H1 (cell line): Measurements from ENCODE around the gene P2RX6. TPM values are rescaled to one million over a fixed set of nuclear protein-coding genes. Genes with fewer than 3 reads are reported as not detected.

Source experiments
- CTCF ChIA-PET: fragments of 300-600 bp; sonication (Branson Sonifier 250); formaldehyde crosslinking; loops from one replicate; lab custom pipeline; 2021; ENCODE audit not compliant: partially characterized antibody; lab: Charles Lee
- POLR2A ChIA-PET: fragments of 300-600 bp; sonication (Branson Sonifier 250); formaldehyde crosslinking; loops from one replicate; lab custom pipeline; 2021; ENCODE audit warnings: inconsistent platforms; ENCODE audit not compliant: partially characterized antibody; lab: Charles Lee
- DNase-seq, 2 experiments: peaks; one replicate each; pipeline versions ENCODE4 v3.0.0 to v3.0.0-alpha.2; 2010 to 2022; ENCODE audit warnings: low spot score in 2 of 2, low read depth in 1 of 2, mixed read lengths in 1 of 2
- FAIRE-seq: peaks from 2 replicates; lab custom pipeline; 2011; peaks lifted over from hg19 to GRCh38; lab: Jason Lieb, UNC
- H2AFZ ChIP-seq: 2 replicates; pipeline ENCODE4 v1.8.1; 2012; ENCODE audit warnings: low read length, inconsistent platforms
- H2AK5ac ChIP-seq: 2 replicates; pipeline ENCODE4 v1.6.1; 2013; ENCODE audit warnings: low read depth, low read length
- H2BK120ac ChIP-seq: replicated peaks from 2 replicates; pipeline ENCODE3; 2013; ENCODE audit warnings: low read depth, low read length, inconsistent platforms
- H2BK12ac ChIP-seq: 2 replicates; pipeline ENCODE4 v1.6.1; 2013; ENCODE audit warnings: low read depth, low read length
- H2BK15ac ChIP-seq: 2 replicates; pipeline ENCODE4 v1.6.1; 2013; ENCODE audit warnings: low read length
- H2BK20ac ChIP-seq: 2 replicates; pipeline ENCODE4 v1.6.1; 2013; ENCODE audit warnings: low read length
- H2BK5ac ChIP-seq: 2 replicates; pipeline ENCODE4 v1.6.1; 2013; ENCODE audit warnings: low read depth, low read length
- H3K14ac ChIP-seq: 2 replicates; pipeline ENCODE4 v1.6.1; 2013; ENCODE audit warnings: inconsistent platforms; ENCODE audit not compliant: insufficient read length
- H3K18ac ChIP-seq: 2 replicates; pipeline ENCODE4 v1.6.1; 2013; ENCODE audit warnings: low read length; ENCODE audit errors: extremely low read depth
- H3K23ac ChIP-seq: 2 replicates; pipeline ENCODE4 v1.6.1; 2013; ENCODE audit warnings: inconsistent platforms; ENCODE audit not compliant: insufficient read length
- H3K23me2 ChIP-seq: 2 replicates; pipeline ENCODE4 v1.6.1; 2013; ENCODE audit warnings: low read depth, low read length
- H3K27ac ChIP-seq: 2 replicates; pipeline ENCODE4 v1.6.1; 2011; ENCODE audit warnings: low read depth, low read length, inconsistent platforms
- H3K27me3 ChIP-seq, 4 experiments: replicated peaks in 1 of 4; 1 replicate in 1 of 4; 2 replicates in 3 of 4; pipeline versions ENCODE4 v1.6.1 to v1.8.1; 2011 to 2013; ENCODE audit warnings: low read length in 3 of 4, mild to moderate bottlenecking in 3 of 4, inconsistent platforms in 2 of 4, mixed read lengths in 2 of 4, moderate library complexity in 1 of 4; ENCODE audit not compliant: control insufficient read depth in 3 of 4, insufficient read depth in 3 of 4; ENCODE audit errors: extremely low read depth in 1 of 4
- H3K36me3 ChIP-seq, 4 experiments: 2 replicates each; pipeline versions ENCODE4 v1.6.1 to v1.8.1; 2011 to 2013; ENCODE audit warnings: mild to moderate bottlenecking in 4 of 4, low read length in 3 of 4, moderate library complexity in 2 of 4, control low read depth in 1 of 4, inconsistent platforms in 1 of 4; ENCODE audit not compliant: insufficient read depth in 4 of 4, control insufficient read depth in 2 of 4
- H3K4ac ChIP-seq: replicated peaks from 2 replicates; pipeline ENCODE3; 2013; ENCODE audit warnings: low read length, low read depth, mixed read lengths, inconsistent platforms; ENCODE audit not compliant: insufficient read length
- H3K4me1 ChIP-seq, 4 experiments: replicated peaks in 1 of 4; 1 replicate in 1 of 4; 2 replicates in 3 of 4; pipeline versions ENCODE4 v1.6.1 to v1.8.1; 2011 to 2013; ENCODE audit warnings: low read length in 3 of 4, inconsistent platforms in 2 of 4, mixed read lengths in 1 of 4; ENCODE audit not compliant: insufficient read depth in 4 of 4, control insufficient read depth in 3 of 4
- H3K4me2 ChIP-seq, 2 experiments: 2 replicates each; pipeline versions ENCODE4 v1.6.1 to v1.8.1; 2011 to 2013; ENCODE audit warnings: low read depth in 2 of 2, low read length in 2 of 2, control low read depth in 1 of 2, inconsistent platforms in 1 of 2, mild to moderate bottlenecking in 1 of 2; ENCODE audit not compliant: insufficient read depth in 1 of 2
- H3K4me3 ChIP-seq, 4 experiments: fragments of 200-600, 300-600 bp in 1 of 4; sonication (generic), shearing (Covaris generic), sonication (Bioruptor Twin) in 1 of 4; 2 replicates each; pipeline versions ENCODE4 v1.5.1 to v1.8.1; 2011 to 2016; ENCODE audit warnings: low read length in 4 of 4, low read depth in 3 of 4, control low read depth in 2 of 4, inconsistent platforms in 2 of 4, mild to moderate bottlenecking in 2 of 4, mixed read lengths in 1 of 4, moderate library complexity in 1 of 4; ENCODE audit not compliant: insufficient read depth in 2 of 4; ENCODE audit errors: extremely low read depth in 1 of 4
- H3K56ac ChIP-seq: replicated peaks from 2 replicates; pipeline ENCODE3; 2013; ENCODE audit warnings: low read depth, mild to moderate bottlenecking, mixed read lengths, low read length, inconsistent platforms; ENCODE audit not compliant: insufficient read length
- H3K79me1 ChIP-seq: 2 replicates; pipeline ENCODE4 v1.6.1; 2013; ENCODE audit warnings: low read depth, low read length, control low read depth
- H3K79me2 ChIP-seq, 2 experiments: 2 replicates each; pipeline versions ENCODE4 v1.6.1 to v1.8.1; 2012 to 2013; ENCODE audit warnings: low read length in 2 of 2, mild to moderate bottlenecking in 2 of 2, inconsistent platforms in 1 of 2; ENCODE audit not compliant: insufficient read depth in 2 of 2, control insufficient read depth in 1 of 2
- H3K9ac ChIP-seq, 4 experiments: replicated peaks in 1 of 4; 1 replicate in 1 of 4; 2 replicates in 3 of 4; pipeline versions ENCODE4 v1.6.1 to v1.8.1; 2011 to 2013; ENCODE audit warnings: low read depth in 3 of 4, low read length in 3 of 4, control low read depth in 2 of 4, mild to moderate bottlenecking in 2 of 4, moderate library complexity in 2 of 4, inconsistent platforms in 1 of 4; ENCODE audit errors: extremely low read depth in 1 of 4
- H3K9me3 ChIP-seq, 2 experiments: 2 replicates each; pipeline versions ENCODE4 v1.6.1 to v1.8.1; 2012 to 2013; ENCODE audit warnings: mild to moderate bottlenecking in 2 of 2, moderate library complexity in 2 of 2, control low read depth in 1 of 2, inconsistent platforms in 1 of 2, low read depth in 1 of 2, low read length in 1 of 2, mixed read lengths in 1 of 2; ENCODE audit not compliant: insufficient read depth in 2 of 2
- H4K20me1 ChIP-seq, 2 experiments: replicated peaks in 1 of 2; 2 replicates each; pipeline versions ENCODE3 to v1.8.1; 2011 to 2013; ENCODE audit warnings: inconsistent platforms in 2 of 2, low read length in 2 of 2, mild to moderate bottlenecking in 1 of 2; ENCODE audit not compliant: insufficient read depth in 2 of 2, control insufficient read depth in 1 of 2
- H4K5ac ChIP-seq: 2 replicates; pipeline ENCODE4 v1.6.1; 2013; ENCODE audit warnings: low read length, low read depth, mixed read lengths, inconsistent platforms; ENCODE audit not compliant: insufficient read length
- H4K8ac ChIP-seq: 2 replicates; pipeline ENCODE4 v1.8.0; 2013; ENCODE audit warnings: mild to moderate bottlenecking, moderate library complexity, low read length, inconsistent platforms; ENCODE audit not compliant: insufficient read depth; ENCODE audit errors: extremely low read depth
- H4K91ac ChIP-seq: replicated peaks from 2 replicates; pipeline ENCODE3; 2013; ENCODE audit warnings: low read length, mixed read lengths, inconsistent platforms; ENCODE audit not compliant: insufficient read length
- ASH2L ChIP-seq: fragments of 200-600, 300-600 bp; sonication (generic); IDR thresholded peaks from one replicate; pipeline ENCODE4 v1.7.1; 2017; ENCODE audit warnings: low read length
- CHD2 ChIP-seq: IDR thresholded peaks from 2 replicates; pipeline ENCODE4 v1.6.1; 2012; ENCODE audit warnings: low read length, improper control_type of control experiment
- EZH2 ChIP-seq: fragments of 200-600 bp; sonication (generic); IDR thresholded peaks from 2 replicates; pipeline ENCODE4 v1.7.1; 2012; ENCODE audit warnings: low read depth, mild to moderate bottlenecking, moderate library complexity, low read length, inconsistent platforms; ENCODE audit not compliant: severe bottlenecking
- GTF2F1 ChIP-seq: IDR thresholded peaks from 2 replicates; pipeline ENCODE4 v1.6.1; 2012; ENCODE audit warnings: low read depth, low read length, improper control_type of control experiment, borderline replicate concordance
- JUN ChIP-seq: IDR thresholded peaks from 2 replicates; pipeline ENCODE4 v1.6.1; 2011; ENCODE audit warnings: low read depth, mild to moderate bottlenecking, improper control_type of control experiment, low read length
- RFX5 ChIP-seq: IDR thresholded peaks from 2 replicates; pipeline ENCODE4 v1.6.1; 2011; ENCODE audit warnings: low read depth, low read length, improper control_type of control experiment, borderline replicate concordance
- SIN3A ChIP-seq, 2 experiments: IDR thresholded peaks in 1 of 2; conservative IDR thresholded peaks in 1 of 2; 2 replicates each; pipeline ENCODE4 v1.6.1; 2011 to 2012; ENCODE audit warnings: low read length in 2 of 2, improper control_type of control experiment in 1 of 2, low read depth in 1 of 2, mild to moderate bottlenecking in 1 of 2
- SP1 ChIP-seq: IDR thresholded peaks from 2 replicates; pipeline ENCODE4 v1.6.1; 2011; ENCODE audit warnings: low read depth, low read length
- SP2 ChIP-seq: IDR thresholded peaks from 2 replicates; pipeline ENCODE4 v1.6.1; 2012; ENCODE audit warnings: mild to moderate bottlenecking, low read length, inconsistent platforms
- SP4 ChIP-seq: IDR thresholded peaks from 2 replicates; pipeline ENCODE4 v1.6.1; 2012; ENCODE audit warnings: low read length, inconsistent platforms
- SUZ12 ChIP-seq: fragments of 200-600 bp; sonication (generic); IDR thresholded peaks from 2 replicates; pipeline ENCODE4 v1.6.1; 2012; ENCODE audit warnings: mild to moderate bottlenecking, inconsistent platforms, low read length, moderate library complexity, mixed read lengths
- TCF12 ChIP-seq: IDR thresholded peaks from 2 replicates; pipeline ENCODE4 v1.6.1; 2011; ENCODE audit warnings: low read depth, mild to moderate bottlenecking, low read length
- YY1 ChIP-seq: IDR thresholded peaks from 2 replicates; pipeline ENCODE4 v1.6.1; 2011; ENCODE audit warnings: low read depth, mild to moderate bottlenecking, low read length
- WGBS, 2 experiments: shearing (Covaris generic) in 1 of 2; methylation state at CpG; one replicate each; pipeline versions ENCODE4 v1.1.6 to v1.1.7; 2013 to 2015; ENCODE audit warnings: low lambda C conversion rate in 2 of 2, mixed read lengths in 2 of 2, inconsistent platforms in 1 of 2, low coverage in 1 of 2, missing lambda C conversion rate in 1 of 2; ENCODE audit not compliant: insufficient replicate concordance in 2 of 2, insufficient coverage in 1 of 2, insufficient read length in 1 of 2; ENCODE audit errors: extremely low coverage in 1 of 2, missing lambda C conversion rate in 1 of 2; 5-methylcytosine and 5-hydroxymethylcytosine counted together
- polyA plus RNA-seq, 7 experiments: library from polyadenylated mRNA; depleted of rRNA in 3 of 7; stranded (reverse) in 5 of 7; unstranded in 2 of 7; fragments of >200 nt in 5 of 7; fragments of 200-250 nt in 2 of 7; gene quantifications; 1 replicate in 5 of 7; 2 replicates in 1 of 7; 4 replicates in 1 of 7; pipeline versions ENCODE4 v1.2.1 to v1.2.3, GENCODE V29; 2011 to 2013; ENCODE audit warnings: missing spikeins in 2 of 7, mixed read lengths in 2 of 7
- total RNA-seq: library from RNA; stranded (reverse); fragmentation: NEBNext Ultra II Directional; extraction: Animal tissue kit (Norgen Biotek cat#: 25700); gene quantifications from 2 replicates; pipeline ENCODE4 v1.2.1, GENCODE V29; 2021

P2RX6 gene
- total and polyA plus RNA-seq, 2 of the 8 experiments (the other 6 are each of a cell fraction or from before 2014, with no cell fraction given): 0.09 TPM; not detected in 1

DNA sequence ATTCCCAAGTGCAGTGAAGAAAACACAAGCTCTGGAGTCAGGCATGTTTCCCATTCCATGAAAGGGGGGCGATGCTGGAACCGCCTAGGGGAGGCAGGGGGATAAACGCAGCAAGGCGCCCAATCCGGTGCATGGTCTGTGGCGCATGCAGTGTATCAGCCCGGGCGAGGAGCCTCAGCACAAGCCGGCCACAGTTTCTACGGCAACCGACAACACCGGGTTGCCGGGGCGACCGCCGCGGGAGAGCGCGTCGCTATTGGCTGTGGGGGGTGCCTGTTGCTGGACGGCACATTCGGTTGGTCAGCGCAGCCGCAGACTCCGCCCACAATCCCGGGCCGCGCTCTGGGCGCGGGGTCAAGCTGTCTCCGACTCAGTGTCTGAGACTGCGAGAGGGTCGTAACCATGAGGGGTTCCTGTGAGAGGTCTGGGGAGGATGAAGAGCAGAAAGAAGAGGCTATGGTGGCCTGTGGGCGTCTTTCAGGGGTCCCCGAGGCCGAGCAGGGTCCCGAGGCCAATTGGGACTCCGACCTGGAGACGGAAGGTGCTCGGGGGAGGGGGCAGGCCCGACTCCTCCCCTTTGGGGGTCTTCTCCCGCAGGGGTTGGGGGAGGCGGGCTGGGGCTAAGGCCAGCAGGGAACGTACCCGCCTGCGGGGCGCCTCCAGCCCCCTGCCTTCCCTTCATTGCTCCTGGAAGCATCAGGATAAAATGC is 30.8 kb downstream of the P2RX6 start, which contains the start of gene LRRC74B:
Gene LRRC74B, plus strand, starts transcription at position 362 of the 710 bp plus-strand sequence. Its CDS starts 41 bp downstream, at position 403.
- peak within 1 kb of the TSS; percentile 48 to 71 (median 70) for H3K4me3 ChIP-seq
- H3K27ac ChIP-seq: no peak within 1 kb of the TSS
- H2AFZ ChIP-seq: peak within 1 kb of the TSS; percentile 84; the same call in 1 of the 2 replicates
- no peak within 1 kb of the TSS for H2BK15ac ChIP-seq
- H3K4ac ChIP-seq: no peak within 1 kb of the TSS
- peak within 1 kb of the TSS; percentile 79 to 92 for H3K4me2 ChIP-seq
- H2BK12ac ChIP-seq: no peak within 1 kb of the TSS
- no peak within 1 kb of the TSS for H3K23ac ChIP-seq
- H3K9me3 ChIP-seq: no peaks in the 10 kb centered on the region
- no peak within 1 kb of the TSS for H2BK20ac ChIP-seq
- H3K27me3 ChIP-seq: peaks cover 0 to 7% (median 2%) of the 10 kb centered on the region in 4 experiments; a peak in 3 of 7 replicates
- DNase-seq: peak; percentile 74 to 97
- WGBS, 2 experiments: 2% methylated on average over 46 of the region's 47 CpGs; no CpG with 5 or more reads in 1 of the 2 experiments
- peaks cover 0 to 10% (median 0%) of the 10 kb centered on the region in 4 experiments; a peak in 2 of 7 replicates for H3K4me1 ChIP-seq
- no peak within 1 kb of the TSS for H2BK120ac ChIP-seq
- H3K18ac ChIP-seq: no peak within 1 kb of the TSS
- H3K79me1 ChIP-seq: no peaks in the 10 kb centered on the region
- H3K23me2 ChIP-seq: peaks cover 6% of the 10 kb centered on the region; the same call in 1 of the 2 replicates
- ChIA-PET POLR2A (interaction anchor here (1.0 to 1.1 kb wide), 2 partner anchors 18 to 78 kb away, joined by 4 to 5 read pairs; partner anchors contain the start of gene AIFM3), CTCF (interaction anchor here (0.5 to 3.9 kb wide), 10 partner anchors 9 to 160 kb away, joined by 3 to 18 read pairs (median 3); partner anchors contain the start of gene SLC7A4)
- no peaks in the 10 kb centered on the region for H3K36me3 ChIP-seq
- no peak within 1 kb of the TSS for H3K56ac ChIP-seq
- no peaks in the 10 kb centered on the region for H4K20me1 ChIP-seq
- peak within 1 kb of the TSS in 2 of 4 experiments; percentile 46 to 54; a peak in 2 of 7 replicates for H3K9ac ChIP-seq
- no peak within 1 kb of the TSS for H2BK5ac ChIP-seq
- no peak within 1 kb of the TSS for H4K91ac ChIP-seq
- FAIRE-seq: no peak
- H3K79me2 ChIP-seq: no peaks in the 10 kb centered on the region
- no peak within 1 kb of the TSS for H3K14ac ChIP-seq
- H2AK5ac ChIP-seq: no peak within 1 kb of the TSS
- no peak within 1 kb of the TSS; the same call in 1 of the 2 replicates for H4K8ac ChIP-seq
- H4K5ac ChIP-seq: no peak within 1 kb of the TSS
- TF ChIP-seq EZH2: no peak
- TF ChIP-seq YY1: no peak
- peak; percentile 91 for TF ChIP-seq CHD2
- TF ChIP-seq ASH2L: no peak
- peak; percentile 98 for TF ChIP-seq SP1
- peak; percentile 76 for TF ChIP-seq SP2
- TF ChIP-seq TCF12: no peak
- no peak for TF ChIP-seq JUN
- peak; percentile 82 to 98; a peak in 3 of 4 replicates for TF ChIP-seq SIN3A (conservative IDR thresholded peaks at IDR 0.05 in 1 of 2, IDR thresholded peaks at IDR 0.05 in 1 of 2; ENCODE audit: low read depth in 1 of 2, low read length in 2 of 2)
- no peak for TF ChIP-seq RFX5
- TF ChIP-seq GTF2F1: no peak
- TF ChIP-seq SUZ12: no peak
- TF ChIP-seq SP4: no peak
